HepG2 (cell line): ENCODE data around the gene KRTCAP2. TPM values are rescaled to one million over a fixed set of nuclear protein-coding genes. Genes with fewer than 3 reads are reported as not detected.

Experiments used
- ELF4 ChIP-seq: sonication (generic); formaldehyde crosslinking; IDR thresholded peaks from 2 replicates; pipeline ENCODE4 v1.5.0; 2020; ENCODE audit warnings: missing genetic modification reagents, mild to moderate bottlenecking, moderate library complexity, borderline replicate concordance
- HNRNPUL1 ChIP-seq: fragments of 200-400 bp; formaldehyde crosslinking; IDR thresholded peaks from 2 replicates; pipeline ENCODE4 v1.6.1; 2017; ENCODE audit warnings: low read depth, mild to moderate bottlenecking, low read length, moderate library complexity
- MXD1 ChIP-seq: sonication (generic); formaldehyde crosslinking; IDR thresholded peaks from 2 replicates; pipeline ENCODE4 v1.4.0; 2020; ENCODE audit warnings: mild to moderate bottlenecking, missing genetic modification reagents
- NR3C1 ChIP-seq: sonication (generic); formaldehyde crosslinking; IDR thresholded peaks from 2 replicates; pipeline ENCODE4 v1.4.0; 2020; ENCODE audit warnings: missing genetic modification reagents
- RARA ChIP-seq: IDR thresholded peaks from 2 replicates; pipeline ENCODE4 v1.6.1; 2016; ENCODE audit warnings: missing genetic modification reagents, missing compliant biosample characterization
- STAT6 ChIP-seq: sonication (generic); formaldehyde crosslinking; IDR thresholded peaks from 2 replicates; pipeline ENCODE4 v1.4.0; 2020; ENCODE audit warnings: missing genetic modification reagents, mild to moderate bottlenecking, borderline replicate concordance
- ZBTB1 ChIP-seq: sonication (generic); formaldehyde crosslinking; IDR thresholded peaks from 2 replicates; pipeline ENCODE4 v1.4.0; 2020; ENCODE audit warnings: missing genetic modification reagents, borderline replicate concordance
- ZBTB34 ChIP-seq: sonication (generic); formaldehyde crosslinking; IDR thresholded peaks from 2 replicates; pipeline ENCODE4 v1.8.0; 2022; ENCODE audit warnings: mild to moderate bottlenecking, missing genetic modification reagents
- ZBTB7A ChIP-seq: sonication (generic); formaldehyde crosslinking; IDR thresholded peaks from 2 replicates; pipeline ENCODE4 v1.8.0; 2022; ENCODE audit warnings: mild to moderate bottlenecking, missing genetic modification reagents
- ZNF207 ChIP-seq: fragments of 450-650 bp; IDR thresholded peaks from 2 replicates; pipeline ENCODE4 v1.6.1; 2016; ENCODE audit warnings: antibody characterized with exemption, borderline replicate concordance
- ZNF607 ChIP-seq: sonication (generic); formaldehyde crosslinking; IDR thresholded peaks from 2 replicates; pipeline ENCODE4 v1.5.1; 2020; ENCODE audit warnings: missing genetic modification reagents, mild to moderate bottlenecking, borderline replicate concordance
- ZNF792 ChIP-seq: IDR thresholded peaks from 2 replicates; pipeline ENCODE4 v1.6.1; 2016
- ZSCAN30 ChIP-seq: sonication (generic); formaldehyde crosslinking; IDR thresholded peaks from 2 replicates; pipeline ENCODE4 v1.5.0; 2020; ENCODE audit warnings: mild to moderate bottlenecking, missing genetic modification reagents
- polyA plus RNA-seq, 8 experiments: library from polyadenylated mRNA; depleted of rRNA in 3 of 8; stranded (reverse) in 7 of 8; unstranded in 1 of 8; fragments of >200 nt; fragmentation: Illumina TruSeq in 4 of 8; extraction: Trizol in 4 of 8; gene quantifications; 2 replicates each; pipeline versions ENCODE4 v1.2.1 to v1.2.3, GENCODE V29; 2011 to 2016; ENCODE audit warnings: low read depth in 4 of 8, missing spikeins in 1 of 8, mixed read lengths in 1 of 8; ENCODE audit not compliant: insufficient read depth in 1 of 8
- total RNA-seq, 5 experiments: library from RNA; depleted of rRNA; stranded (reverse); fragments of >200 nt; fragmentation: Illumina TruSeq; extraction: Trizol; gene quantifications; 2 replicates each; pipeline ENCODE4 v1.2.3, GENCODE V29; 2016; ENCODE audit warnings: low read depth in 1 of 5
- TF ChIP-seq, protein P1 (sequence below): sonication (generic); formaldehyde crosslinking; IDR thresholded peaks from 2 replicates; pipeline ENCODE4 v1.5.0; 2020; ENCODE audit warnings: missing genetic modification reagents, mild to moderate bottlenecking, borderline replicate concordance
- TF ChIP-seq, protein P2 (sequence below): sonication (generic); formaldehyde crosslinking; conservative IDR thresholded peaks from 2 replicates; pipeline ENCODE4 v1.5.0; 2020; ENCODE audit warnings: missing genetic modification reagents
- TF ChIP-seq, protein P3 (sequence below), 2 experiments: sonication (generic) in 1 of 2; formaldehyde crosslinking in 1 of 2; IDR thresholded peaks; 2 replicates each; pipeline versions ENCODE4 v1.5.1 to v1.6.1; 2011 to 2020; ENCODE audit warnings: borderline replicate concordance in 1 of 2, low read depth in 1 of 2, low read length in 1 of 2, mild to moderate bottlenecking in 1 of 2, missing genetic modification reagents in 1 of 2, moderate library complexity in 1 of 2
- TF ChIP-seq, protein P4 (sequence below): sonication (generic); formaldehyde crosslinking; IDR thresholded peaks from 2 replicates; pipeline ENCODE4 v1.4.0; 2020; ENCODE audit warnings: low read depth, mild to moderate bottlenecking, missing genetic modification reagents

Gene KRTCAP2
- total and polyA plus RNA-seq, 2 of the 13 experiments (the other 11 are each of a cell fraction or from before 2014, with no cell fraction given) = 77.3 to 79.4 TPM

DNA sequence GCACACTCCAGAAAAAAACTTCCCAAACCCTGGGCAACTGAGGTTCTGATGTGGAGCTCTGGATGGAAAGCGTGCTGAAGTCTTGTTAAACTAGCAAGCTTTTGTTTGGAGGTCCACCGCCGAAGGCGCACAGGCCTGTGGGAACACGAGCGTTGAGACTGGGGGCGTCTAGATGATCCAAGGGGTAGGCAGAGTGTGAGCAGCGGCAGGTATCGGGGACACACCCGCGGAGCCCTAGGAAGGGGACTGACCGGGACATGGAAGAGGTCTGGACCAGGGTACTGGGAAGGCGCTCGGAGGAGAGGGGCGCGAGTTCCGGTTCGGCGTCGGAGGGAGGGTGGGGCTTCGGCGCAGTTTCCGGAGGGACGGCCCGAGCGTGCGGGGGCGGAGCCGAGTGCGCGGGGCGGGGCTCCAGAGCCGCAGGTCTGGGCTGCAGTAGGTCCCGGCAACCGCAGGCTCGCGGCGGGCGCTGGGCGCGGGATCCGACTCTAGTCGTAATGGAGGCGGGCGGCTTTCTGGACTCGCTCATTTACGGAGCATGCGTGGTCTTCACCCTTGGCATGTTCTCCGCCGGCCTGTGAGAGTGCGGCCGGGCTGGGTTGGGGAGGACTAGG is 37.6 kb downstream of the KRTCAP2 start, which contains the start of gene SLC50A1 (continued):
- peak; percentile 4; the same call in 1 of the 2 replicates for TF ChIP-seq ZBTB7A (CRISPR knock-in tag)
- no peak for TF ChIP-seq ZNF792 (CRISPR knock-in tag)
- peak; percentile 36; the same call in 1 of the 2 replicates for TF ChIP-seq STAT6 (CRISPR knock-in tag)
- TF ChIP-seq, protein P1, sequence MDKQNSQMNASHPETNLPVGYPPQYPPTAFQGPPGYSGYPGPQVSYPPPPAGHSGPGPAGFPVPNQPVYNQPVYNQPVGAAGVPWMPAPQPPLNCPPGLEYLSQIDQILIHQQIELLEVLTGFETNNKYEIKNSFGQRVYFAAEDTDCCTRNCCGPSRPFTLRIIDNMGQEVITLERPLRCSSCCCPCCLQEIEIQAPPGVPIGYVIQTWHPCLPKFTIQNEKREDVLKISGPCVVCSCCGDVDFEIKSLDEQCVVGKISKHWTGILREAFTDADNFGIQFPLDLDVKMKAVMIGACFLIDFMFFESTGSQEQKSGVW (CRISPR knock-in tag) = no peak
- no peak for TF ChIP-seq ZBTB1
- TF ChIP-seq HNRNPUL1 = 0 out of 2 replicates have a peak, but pooled peaks have one; percentile 56
- TF ChIP-seq, protein P2, sequence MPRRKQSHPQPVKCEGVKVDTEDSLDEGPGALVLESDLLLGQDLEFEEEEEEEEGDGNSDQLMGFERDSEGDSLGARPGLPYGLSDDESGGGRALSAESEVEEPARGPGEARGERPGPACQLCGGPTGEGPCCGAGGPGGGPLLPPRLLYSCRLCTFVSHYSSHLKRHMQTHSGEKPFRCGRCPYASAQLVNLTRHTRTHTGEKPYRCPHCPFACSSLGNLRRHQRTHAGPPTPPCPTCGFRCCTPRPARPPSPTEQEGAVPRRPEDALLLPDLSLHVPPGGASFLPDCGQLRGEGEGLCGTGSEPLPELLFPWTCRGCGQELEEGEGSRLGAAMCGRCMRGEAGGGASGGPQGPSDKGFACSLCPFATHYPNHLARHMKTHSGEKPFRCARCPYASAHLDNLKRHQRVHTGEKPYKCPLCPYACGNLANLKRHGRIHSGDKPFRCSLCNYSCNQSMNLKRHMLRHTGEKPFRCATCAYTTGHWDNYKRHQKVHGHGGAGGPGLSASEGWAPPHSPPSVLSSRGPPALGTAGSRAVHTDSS (CRISPR knock-in tag) = no peak
- TF ChIP-seq, protein P3, sequence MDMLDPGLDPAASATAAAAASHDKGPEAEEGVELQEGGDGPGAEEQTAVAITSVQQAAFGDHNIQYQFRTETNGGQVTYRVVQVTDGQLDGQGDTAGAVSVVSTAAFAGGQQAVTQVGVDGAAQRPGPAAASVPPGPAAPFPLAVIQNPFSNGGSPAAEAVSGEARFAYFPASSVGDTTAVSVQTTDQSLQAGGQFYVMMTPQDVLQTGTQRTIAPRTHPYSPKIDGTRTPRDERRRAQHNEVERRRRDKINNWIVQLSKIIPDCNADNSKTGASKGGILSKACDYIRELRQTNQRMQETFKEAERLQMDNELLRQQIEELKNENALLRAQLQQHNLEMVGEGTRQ (IDR thresholded peaks at IDR 0.05; ENCODE audit: low read depth, low read length) = no peak
- TF ChIP-seq, protein P3 (CRISPR knock-in tag; IDR thresholded peaks at IDR 0.05; ENCODE audit: borderline replicate concordance) = no peak; the same call in 1 of the 2 replicates
- 0 out of 2 replicates have a peak, but pooled peaks have one; percentile 60 for TF ChIP-seq ZSCAN30 (CRISPR knock-in tag)
- TF ChIP-seq, protein P4, sequence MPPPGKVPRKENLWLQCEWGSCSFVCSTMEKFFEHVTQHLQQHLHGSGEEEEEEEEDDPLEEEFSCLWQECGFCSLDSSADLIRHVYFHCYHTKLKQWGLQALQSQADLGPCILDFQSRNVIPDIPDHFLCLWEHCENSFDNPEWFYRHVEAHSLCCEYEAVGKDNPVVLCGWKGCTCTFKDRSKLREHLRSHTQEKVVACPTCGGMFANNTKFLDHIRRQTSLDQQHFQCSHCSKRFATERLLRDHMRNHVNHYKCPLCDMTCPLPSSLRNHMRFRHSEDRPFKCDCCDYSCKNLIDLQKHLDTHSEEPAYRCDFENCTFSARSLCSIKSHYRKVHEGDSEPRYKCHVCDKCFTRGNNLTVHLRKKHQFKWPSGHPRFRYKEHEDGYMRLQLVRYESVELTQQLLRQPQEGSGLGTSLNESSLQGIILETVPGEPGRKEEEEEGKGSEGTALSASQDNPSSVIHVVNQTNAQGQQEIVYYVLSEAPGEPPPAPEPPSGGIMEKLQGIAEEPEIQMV = peak; percentile 77
- TF ChIP-seq ZNF607 (CRISPR knock-in tag) = peak; percentile 17; the same call in 1 of the 2 replicates
- TF ChIP-seq RARA = peak; percentile 23; the same call in 1 of the 2 replicates
- no peak for TF ChIP-seq MXD1 (CRISPR knock-in tag)
- no peak for TF ChIP-seq NR3C1 (CRISPR knock-in tag)
- TF ChIP-seq ZBTB34 (CRISPR knock-in tag) = peak; percentile 18; the same call in 1 of the 2 replicates
- TF ChIP-seq ZNF207 = no peak
- TF ChIP-seq ELF4 (CRISPR knock-in tag) = 0 out of 2 replicates have a peak, but pooled peaks have one; percentile 21
